Activated naive CD4-positive, alpha-beta T cell treated with anti-CD3 and anti-CD28 coated beads, Interleukin-2, amount 50 U/mL, for 72 hours (primary cell): ENCODE results near the gene OXT. TPM values are rescaled to one million over a fixed set of nuclear protein-coding genes. Genes with fewer than 3 reads are reported as not detected.
"Not testable (repeated sequence)": the region's sequence is repeated elsewhere in the genome, so short reads cannot be mapped to it uniquely, and the experiment has no call there.

Source experiments
- ATAC-seq, 2 donors: fragments of 150-1000 bp; cut with Tn5 transposase; 2 replicates each; pipeline ENCODE4 v1.10.0; 2021; ENCODE audit warnings: mild to moderate bottlenecking in 2 of 2, moderate library complexity in 2 of 2
- DNase-seq, 2 donors: peaks; one replicate each; pipeline ENCODE4 v3.0.0; 2021 to 2022; ENCODE audit warnings: low spot score in 2 of 2
- H3K27ac Mint-ChIP-seq, 2 donors: one replicate each; pipeline ENCODE4 v1.8.0; 2022; ENCODE audit warnings: mild to moderate bottlenecking in 2 of 2, mixed read lengths in 2 of 2
- H3K36me3 Mint-ChIP-seq, 2 donors: one replicate each; pipeline ENCODE4 v1.8.0; 2022; ENCODE audit warnings: mixed read lengths in 2 of 2
- H3K9me3 Mint-ChIP-seq, 2 donors: one replicate each; pipeline ENCODE4 v1.8.0; 2022; ENCODE audit warnings: mixed read lengths in 2 of 2
- total RNA-seq, 2 donors: library from RNA; stranded (reverse); gene quantifications; one replicate each; pipeline ENCODE4 v1.2.3, GENCODE V29; 2022

Gene OXT
- total RNA-seq, 2 donors from 2014 or later: not detected

GRCh38 chr20:3075315-3075714, 3.9 kb downstream of the OXT start:
- ATAC-seq, H3K9me3 Mint-ChIP-seq, DNase-seq, H3K27ac Mint-ChIP-seq: not testable (repeated sequence)
- peaks cover 0 to 13% of the 10 kb centered on the region in 2 donors for H3K36me3 Mint-ChIP-seq

GRCh38 chr20:3077618-3078134, 6.3 kb downstream of the OXT start:
- DNase-seq: no peak
- peaks cover 0 to 6% of the 10 kb centered on the region in 2 donors for H3K36me3 Mint-ChIP-seq
- ATAC-seq: peak; percentile 55 to 62
- H3K9me3 Mint-ChIP-seq: no peaks in the 10 kb centered on the region
- H3K27ac Mint-ChIP-seq: no peak overlapping the region

- Mint-ChIP-seq H3K9me3 (no peaks in the 10 kb centered on the region), H3K36me3 (peaks cover 0 to 6% of the 10 kb centered on the region in 2 donors), H3K27ac (no peak overlapping the region)
- no peak for DNase-seq
- ATAC-seq: no peak
These were observed 9.5 kb downstream of the OXT start for GRCh38 chr20:3080939-3081388.

GRCh38 chr20:3081641-3082040, 10.2 kb downstream of the OXT start:
- peaks cover 0 to 6% of the 10 kb centered on the region in 2 donors for H3K36me3 Mint-ChIP-seq
- DNase-seq (no peak), ATAC-seq (no peak)
- no peaks in the 10 kb centered on the region for H3K9me3 Mint-ChIP-seq
- no peak overlapping the region for H3K27ac Mint-ChIP-seq

GRCh38 chr20:3082306-3082951, 11.0 kb downstream of the OXT start:
- Mint-ChIP-seq H3K9me3 (no peaks in the 10 kb centered on the region), H3K36me3 (peaks cover 0 to 6% of the 10 kb centered on the region in 2 donors), H3K27ac (no peak overlapping the region)
- DNase-seq (no peak), ATAC-seq (peak; percentile 30 to 38)

GRCh38 chr20:3082955-3083952, 11.8 kb downstream of the OXT start:
- ATAC-seq (peak; percentile 37 to 44), DNase-seq (no peak)
- H3K9me3 Mint-ChIP-seq: no peaks in the 10 kb centered on the region
- H3K36me3 Mint-ChIP-seq: no peaks in the 10 kb centered on the region
- H3K27ac Mint-ChIP-seq: no peak overlapping the region

- no peak for ATAC-seq
- H3K27ac Mint-ChIP-seq: no peak within 1 kb of the TSS
- no peak for DNase-seq
- no peaks in the 10 kb centered on the region for H3K9me3 Mint-ChIP-seq
- H3K36me3 Mint-ChIP-seq: no peaks in the 10 kb centered on the region
These were observed 13.0 kb downstream of the OXT start, which contains the start of gene AVP for GRCh38 chr20:3084283-3084985. TSS of gene AVP (minus strand) at chr20:3084724. CDS start at chr20:3084674, 50 bp downstream.

- ATAC-seq (no peak), DNase-seq (no peak)
- Mint-ChIP-seq H3K9me3 (no peaks in the 10 kb centered on the region), H3K36me3 (no peaks in the 10 kb centered on the region), H3K27ac (no peak overlapping the region)
These were observed 13.6 kb downstream of the OXT start for GRCh38 chr20:3084986-3085360.

- Mint-ChIP-seq H3K27ac (no peak overlapping the region), H3K36me3 (no peaks in the 10 kb centered on the region), H3K9me3 (no peaks in the 10 kb centered on the region)
- no peak for ATAC-seq
- no peak for DNase-seq
These were observed 14.2 kb downstream of the OXT start for GRCh38 chr20:3085571-3086072.

- peaks cover 0 to 5% of the 10 kb centered on the region in 2 donors for H3K36me3 Mint-ChIP-seq
- ATAC-seq (no peak), DNase-seq (no peak)
- no peaks in the 10 kb centered on the region for H3K9me3 Mint-ChIP-seq
- H3K27ac Mint-ChIP-seq: no peak overlapping the region
These were observed 16.6 kb downstream of the OXT start for GRCh38 chr20:3088031-3088430.

GRCh38 chr20:3090565-3090964, 19.1 kb downstream of the OXT start:
- H3K27ac Mint-ChIP-seq: no peak overlapping the region
- H3K9me3 Mint-ChIP-seq: no peaks in the 10 kb centered on the region
- ATAC-seq: no peak
- H3K36me3 Mint-ChIP-seq: peaks cover 0 to 5% of the 10 kb centered on the region in 2 donors
- DNase-seq: no peak

GRCh38 chr20:3092611-3093379, 21.4 kb downstream of the OXT start:
- H3K9me3 Mint-ChIP-seq: no peaks in the 10 kb centered on the region
- ATAC-seq: peak; percentile 60 to 71

GRCh38 chr20:3093861-3094361, 22.5 kb downstream of the OXT start:
- no peaks in the 10 kb centered on the region for H3K9me3 Mint-ChIP-seq
- DNase-seq (no peak), ATAC-seq (peak; percentile 29 to 31)
- peaks cover 0 to 5% of the 10 kb centered on the region in 2 donors for H3K36me3 Mint-ChIP-seq
- H3K27ac Mint-ChIP-seq: peak overlapping the region in 1 of 2 donors; percentile 59

More at GRCh38 chr20:3092611-3093379, 21.4 kb downstream of the OXT start:
- peak in 1 of 2 donors; percentile 47 for DNase-seq
- H3K36me3 Mint-ChIP-seq: peaks cover 0 to 5% of the 10 kb centered on the region in 2 donors
- H3K27ac Mint-ChIP-seq: peak overlapping the region; percentile 71 to 96

GRCh38 chr20:3094848-3095629, 23.6 kb downstream of the OXT start:
- peak overlapping the region; percentile 14 to 64 for H3K27ac Mint-ChIP-seq

GRCh38 chr20:3100480-3100879, 29.1 kb downstream of the OXT start:
- ATAC-seq (no peak), DNase-seq (no peak)
- Mint-ChIP-seq H3K27ac (no peak overlapping the region), H3K36me3 (no peaks in the 10 kb centered on the region), H3K9me3 (no peaks in the 10 kb centered on the region)

More at GRCh38 chr20:3094848-3095629, 23.6 kb downstream of the OXT start:
- no peak for DNase-seq
- no peak for ATAC-seq
- no peaks in the 10 kb centered on the region for H3K9me3 Mint-ChIP-seq
- H3K36me3 Mint-ChIP-seq: peaks cover 0 to 5% of the 10 kb centered on the region in 2 donors
